Forelimb muscle (tissue), 1 donor: ENCODE results near the gene FAM32A. TPM values are rescaled to one million over a fixed set of nuclear protein-coding genes. Genes with fewer than 3 reads are reported as not detected.
"Not testable (repeated sequence)": the region's sequence is repeated elsewhere in the genome, so short reads cannot be mapped to it uniquely, and the experiment has no call there.

ENCODE experiments used
- DNase-seq: peaks from one replicate; pipeline ENCODE4 v3.0.0-alpha.2; 2013; ENCODE audit warnings: low read depth
- polyA plus RNA-seq: library from polyadenylated mRNA; unstranded; fragments of 120-200 nt; gene quantifications from one replicate; pipeline ENCODE4 v1.2.1, GENCODE V29; 2013; ENCODE audit not compliant: insufficient read length

Gene FAM32A
- polyA plus RNA-seq, 1 donor, result 63.2 TPM

- DNase-seq, result no peak
Measured at GRCh38 chr19:16164222-16164890, 20.9 kb upstream of the FAM32A start.

- DNase-seq, result no peak
Measured at GRCh38 chr19:16166417-16166816, 18.8 kb upstream of the FAM32A start.

GRCh38 chr19:16167055-16167454 lies 18.2 kb upstream of the FAM32A start:
- DNase-seq, result no peak

- DNase-seq, result no peak
Measured at GRCh38 chr19:16168465-16169081, 16.6 kb upstream of the FAM32A start.

GRCh38 chr19:16170134-16170533 lies 15.1 kb upstream of the FAM32A start:
- no peak for DNase-seq

GRCh38 chr19:16175954-16176353 lies 9.3 kb upstream of the FAM32A start:
- DNase-seq, result no peak

- DNase-seq, result not testable (repeated sequence)
Measured at GRCh38 chr19:16178866-16179265, 6.3 kb upstream of the FAM32A start.

- no peak for DNase-seq
Measured at GRCh38 chr19:16180611-16181010, 4.6 kb upstream of the FAM32A start.

- no peak for DNase-seq
Measured at GRCh38 chr19:16184665-16185122, 516 bp upstream of the FAM32A start.

GRCh38 chr19:16185768-16186123 lies 536 bp downstream of the FAM32A start:
- no peak for DNase-seq

- no peak for DNase-seq
Measured at GRCh38 chr19:16188521-16188920, 3.3 kb downstream of the FAM32A start.

- DNase-seq, result no peak
Measured at GRCh38 chr19:16190198-16190597, 5.0 kb downstream of the FAM32A start.

GRCh38 chr19:16190736-16191135 lies 5.5 kb downstream of the FAM32A start:
- DNase-seq, result no peak

- DNase-seq, result no peak
Measured at GRCh38 chr19:16191216-16191908, 6.2 kb downstream of the FAM32A start.

GRCh38 chr19:16193466-16193865 lies 8.3 kb downstream of the FAM32A start:
- no peak for DNase-seq

- DNase-seq, result no peak
Measured at GRCh38 chr19:16197188-16197621, 12.0 kb downstream of the FAM32A start.

- DNase-seq, result peak; percentile 95
Measured at GRCh38 chr19:16197622-16198369, 12.6 kb downstream of the FAM32A start, which contains the start of gene AP1M1. AP1M1 (plus strand) TSS chr19:16197911; CDS start chr19:16198027, 116 bp downstream.

- DNase-seq, result no peak
Measured at GRCh38 chr19:16198370-16198651, 13.1 kb downstream of the FAM32A start.

GRCh38 chr19:16199275-16199932 lies 14.2 kb downstream of the FAM32A start:
- DNase-seq, result no peak

- DNase-seq, result no peak
Measured at GRCh38 chr19:16200038-16201010, 15.1 kb downstream of the FAM32A start.

- DNase-seq, result no peak
Measured at GRCh38 chr19:16201011-16201391, 15.8 kb downstream of the FAM32A start.
